ENCODE results near the gene ACBD6. TPM values are rescaled to one million over a fixed set of nuclear protein-coding genes. Genes with fewer than 3 reads are reported as not detected.
A peak's percentile ranks its signal among the peaks of the same experiment; 100 is the strongest.

ACBD6 gene
- total and polyA plus RNA-seq, 5 donors, result 22.1 to 28.9 (median 24.0) TPM

GRCh38 chr1:180370597-180370996 is 131.8 kb downstream of the ACBD6 start:
- intact Hi-C loops (cut with DNase I), result no loop called here
- no peaks in the 10 kb centered on the region for H3K27me3 ChIP-seq (ENCODE audit: control insufficient read depth, insufficient read depth)
- H3K27ac ChIP-seq (ENCODE audit: low read length), result no peak overlapping the region
- ATAC-seq (no peak), DNase-seq (no peak)
- 96% methylated on average over 1 of the region's 1 CpG for WGBS
- H3K4me3 ChIP-seq (ENCODE audit: low read length), result no peak overlapping the region
- H3K9me3 ChIP-seq (ENCODE audit: control insufficient read depth, low read length), result no peaks in the 10 kb centered on the region
- H3K4me1 ChIP-seq (ENCODE audit: control insufficient read depth, insufficient read depth, low read length), result no peaks in the 10 kb centered on the region

- Histone ChIP-seq H3K27me3 (ENCODE audit: control insufficient read depth, insufficient read depth) (no peaks in the 10 kb centered on the region), H3K27ac (ENCODE audit: low read length) (no peak overlapping the region), H3K4me1 (ENCODE audit: control insufficient read depth, insufficient read depth, low read length) (no peaks in the 10 kb centered on the region), H3K9me3 (ENCODE audit: control insufficient read depth, low read length) (no peaks in the 10 kb centered on the region), H3K4me3 (ENCODE audit: low read length) (no peak overlapping the region)
- DNase-seq (no peak), ATAC-seq (no peak)
- intact Hi-C loops (cut with DNase I), result no loop called here
Measured at GRCh38 chr1:180370188-180370587, 132.2 kb downstream of the ACBD6 start.

GRCh38 chr1:180369061-180369460 is 133.3 kb downstream of the ACBD6 start:
- WGBS, result 98% methylated on average over 6 of the region's 6 CpGs
- Histone ChIP-seq H3K4me3 (ENCODE audit: low read length) (no peak overlapping the region), H3K27ac (ENCODE audit: low read length) (no peak overlapping the region), H3K9me3 (ENCODE audit: control insufficient read depth, low read length) (no peaks in the 10 kb centered on the region), H3K4me1 (ENCODE audit: control insufficient read depth, insufficient read depth, low read length) (no peaks in the 10 kb centered on the region), H3K27me3 (ENCODE audit: control insufficient read depth, insufficient read depth) (no peaks in the 10 kb centered on the region)
- ATAC-seq (no peak), DNase-seq (no peak)
- intact Hi-C loops (cut with DNase I), result no loop called here

- H3K27me3 ChIP-seq (ENCODE audit: control insufficient read depth, insufficient read depth), result no peaks in the 10 kb centered on the region
- WGBS, result 83% methylated on average over 2 of the region's 2 CpGs
- H3K9me3 ChIP-seq (ENCODE audit: control insufficient read depth, low read length), result no peaks in the 10 kb centered on the region
- no peak for DNase-seq
- intact Hi-C loops (cut with DNase I), result no loop called here
- H3K4me1 ChIP-seq (ENCODE audit: control insufficient read depth, insufficient read depth, low read length), result no peaks in the 10 kb centered on the region
- no peak for ATAC-seq
- H3K4me3 ChIP-seq (ENCODE audit: low read length), result no peak overlapping the region
- H3K27ac ChIP-seq (ENCODE audit: low read length), result no peak overlapping the region
Measured at GRCh38 chr1:180366371-180367068, 135.9 kb downstream of the ACBD6 start.

GRCh38 chr1:180365039-180365438 is 137.3 kb downstream of the ACBD6 start:
- Histone ChIP-seq H3K27me3 (ENCODE audit: control insufficient read depth, insufficient read depth) (no peaks in the 10 kb centered on the region), H3K4me3 (ENCODE audit: low read length) (no peak overlapping the region), H3K9me3 (ENCODE audit: control insufficient read depth, low read length) (no peaks in the 10 kb centered on the region), H3K27ac (ENCODE audit: low read length) (no peak overlapping the region), H3K4me1 (ENCODE audit: control insufficient read depth, insufficient read depth, low read length) (no peaks in the 10 kb centered on the region)
- WGBS, result 84% methylated on average over 3 of the region's 3 CpGs
- intact Hi-C loops (cut with DNase I), result no loop called here
- DNase-seq (no peak), ATAC-seq (no peak)

- DNase-seq, result no peak
- 88% methylated on average over 5 of the region's 5 CpGs for WGBS
- Histone ChIP-seq H3K27ac (ENCODE audit: low read length) (no peak overlapping the region), H3K27me3 (ENCODE audit: control insufficient read depth, insufficient read depth) (no peaks in the 10 kb centered on the region), H3K4me3 (ENCODE audit: low read length) (no peak overlapping the region), H3K9me3 (ENCODE audit: control insufficient read depth, low read length) (no peaks in the 10 kb centered on the region), H3K4me1 (ENCODE audit: control insufficient read depth, insufficient read depth, low read length) (no peaks in the 10 kb centered on the region)
- no peak for ATAC-seq
- intact Hi-C loops (cut with DNase I), result no loop called here
Measured at GRCh38 chr1:180363246-180363995, 139.0 kb downstream of the ACBD6 start.

GRCh38 chr1:180360333-180361075 is 141.9 kb downstream of the ACBD6 start:
- 93% methylated on average over 3 of the region's 3 CpGs for WGBS
- intact Hi-C loops (cut with DNase I), result no loop called here
- DNase-seq, result no peak

GRCh38 chr1:180358649-180359048 is 143.7 kb downstream of the ACBD6 start:
- Histone ChIP-seq H3K27me3 (ENCODE audit: control insufficient read depth, insufficient read depth) (no peaks in the 10 kb centered on the region), H3K4me1 (ENCODE audit: control insufficient read depth, insufficient read depth, low read length) (no peaks in the 10 kb centered on the region), H3K9me3 (ENCODE audit: control insufficient read depth, low read length) (no peaks in the 10 kb centered on the region), H3K27ac (ENCODE audit: low read length) (no peak overlapping the region), H3K4me3 (ENCODE audit: low read length) (no peak overlapping the region)
- DNase-seq, result peak; percentile 38 to 82 (median 62)
- intact Hi-C loops (cut with DNase I), result no loop called here
- no peak for ATAC-seq
- WGBS, result 25% methylated on average over 1 of the region's 1 CpG

More at GRCh38 chr1:180360333-180361075, 141.9 kb downstream of the ACBD6 start:
- H3K27me3 ChIP-seq (ENCODE audit: control insufficient read depth, insufficient read depth), result no peaks in the 10 kb centered on the region
- H3K4me1 ChIP-seq (ENCODE audit: control insufficient read depth, insufficient read depth, low read length), result no peaks in the 10 kb centered on the region
- no peak overlapping the region for H3K4me3 ChIP-seq (ENCODE audit: low read length)
- ATAC-seq, result no peak
- H3K9me3 ChIP-seq (ENCODE audit: control insufficient read depth, low read length), result no peaks in the 10 kb centered on the region
- no peak overlapping the region for H3K27ac ChIP-seq (ENCODE audit: low read length)

GRCh38 chr1:180353945-180354344 is 148.4 kb downstream of the ACBD6 start:
- Histone ChIP-seq H3K4me3 (ENCODE audit: low read length) (no peak overlapping the region), H3K4me1 (ENCODE audit: control insufficient read depth, insufficient read depth, low read length) (no peaks in the 10 kb centered on the region), H3K27me3 (ENCODE audit: control insufficient read depth, insufficient read depth) (no peaks in the 10 kb centered on the region), H3K27ac (ENCODE audit: low read length) (no peak overlapping the region), H3K9me3 (ENCODE audit: control insufficient read depth, low read length) (no peaks in the 10 kb centered on the region)
- 79% methylated on average over 2 of the region's 2 CpGs for WGBS
- intact Hi-C loops (cut with DNase I), result no loop called here
- ATAC-seq (no peak), DNase-seq (no peak)

GRCh38 chr1:180352588-180352987 is 149.8 kb downstream of the ACBD6 start:
- Histone ChIP-seq H3K27me3 (ENCODE audit: control insufficient read depth, insufficient read depth) (no peaks in the 10 kb centered on the region), H3K4me3 (ENCODE audit: low read length) (no peak overlapping the region), H3K9me3 (ENCODE audit: control insufficient read depth, low read length) (no peaks in the 10 kb centered on the region), H3K4me1 (ENCODE audit: control insufficient read depth, insufficient read depth, low read length) (no peaks in the 10 kb centered on the region), H3K27ac (ENCODE audit: low read length) (no peak overlapping the region)
- WGBS, result 98% methylated on average over 2 of the region's 2 CpGs
- ATAC-seq (no peak), DNase-seq (no peak)
- intact Hi-C loops (cut with DNase I), result no loop called here

GRCh38 chr1:180352021-180352420 is 150.4 kb downstream of the ACBD6 start:
- DNase-seq, result no peak
- H3K4me3 ChIP-seq (ENCODE audit: low read length), result no peak overlapping the region
- 92% methylated on average over 4 of the region's 4 CpGs for WGBS

More at GRCh38 chr1:180352021-180352420, 150.4 kb downstream of the ACBD6 start:
- H3K27me3 ChIP-seq (ENCODE audit: control insufficient read depth, insufficient read depth), result no peaks in the 10 kb centered on the region
- no peaks in the 10 kb centered on the region for H3K4me1 ChIP-seq (ENCODE audit: control insufficient read depth, insufficient read depth, low read length)
- H3K27ac ChIP-seq (ENCODE audit: low read length), result no peak overlapping the region
- no peaks in the 10 kb centered on the region for H3K9me3 ChIP-seq (ENCODE audit: control insufficient read depth, low read length)
- intact Hi-C loops (cut with DNase I), result no loop called here
- no peak for ATAC-seq

Data from right cardiac atrium (tissue), 5 donors.